HG03571 (cell line): ENCODE data around the gene CLINT1.
A peak's percentile ranks its signal among the peaks of the same experiment; 100 is the strongest.
"Not testable (repeated sequence)": the region's sequence is repeated elsewhere in the genome, so short reads cannot be mapped to it uniquely, and the experiment has no call there.

Source experiments
- ATAC-seq: cut with Tn5 transposase; IDR thresholded peaks from one replicate; pipeline ENCODE4 v1.9.1; 2021; ENCODE audit not compliant: unreplicated experiment

CLINT1 gene

GRCh38 chr5:157858527-157859226 is at the start of gene CLINT1:
TSS of gene CLINT1 (minus strand) at chr5:157859145. CDS start at chr5:157858970, 175 bp downstream.
- ATAC-seq, result peak; percentile 42

- no peak for ATAC-seq
These were observed 49.5 kb upstream of the CLINT1 start for GRCh38 chr5:157908459-157908858.

GRCh38 chr5:157907479-157907878 is 48.5 kb upstream of the CLINT1 start:
- no peak for ATAC-seq

GRCh38 chr5:157903117-157903450 is 44.1 kb upstream of the CLINT1 start:
- no peak for ATAC-seq

DNA sequence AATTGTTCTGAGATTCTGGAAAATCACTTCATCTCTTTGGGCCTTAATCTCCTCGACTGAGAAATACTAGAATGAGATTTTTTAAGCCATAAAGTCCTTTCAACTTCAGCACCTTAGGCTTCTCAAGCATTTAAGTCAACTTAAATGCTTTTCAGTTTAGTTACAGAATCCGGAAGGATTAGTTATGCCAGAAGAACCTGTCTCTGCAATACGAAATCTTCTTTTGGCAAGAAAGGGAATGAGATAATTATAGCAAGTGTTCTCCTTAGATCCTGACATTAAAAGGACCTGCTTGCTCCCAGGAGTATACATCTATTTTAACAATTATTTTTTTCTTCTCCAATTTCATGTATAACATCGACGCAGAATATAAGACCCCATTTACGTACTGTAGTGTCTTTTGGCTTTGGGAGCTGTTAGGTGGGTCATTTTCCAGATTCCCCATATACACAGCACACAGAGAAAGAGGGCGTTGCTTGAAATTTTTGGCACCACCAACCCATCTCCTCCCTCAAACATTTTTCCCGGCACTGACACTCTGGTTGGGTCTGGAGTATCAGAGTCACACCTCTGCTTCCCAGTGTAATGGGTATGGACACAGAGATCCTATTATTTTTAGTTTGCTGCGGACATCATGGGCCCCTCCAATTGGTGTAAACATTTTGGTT is 43.6 kb upstream of the CLINT1 start:
- ATAC-seq, result no peak

DNA sequence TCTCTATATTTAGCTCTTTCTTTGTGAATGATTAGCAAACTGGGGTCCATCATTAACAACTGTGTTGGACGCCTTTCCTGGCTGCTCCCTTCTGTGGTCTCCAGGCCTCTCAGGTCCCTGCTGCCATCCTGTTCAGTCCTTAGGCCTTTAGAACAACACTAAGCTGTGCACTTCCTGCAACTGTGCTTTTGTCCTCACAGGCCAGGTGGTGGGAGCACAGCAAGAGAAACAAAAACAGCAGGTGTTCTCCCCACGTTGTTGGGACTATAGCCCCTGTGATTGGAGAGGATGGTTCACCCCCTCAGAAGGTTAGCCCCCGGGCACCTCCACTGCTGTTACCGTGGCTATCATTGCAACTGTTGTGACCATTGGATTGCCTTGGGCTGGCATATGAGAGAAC is 41.7 kb upstream of the CLINT1 start:
- ATAC-seq, result peak; percentile 81

GRCh38 chr5:157893611-157894010 is 34.7 kb upstream of the CLINT1 start:
- no peak for ATAC-seq

- no peak for ATAC-seq
These were observed 34.0 kb upstream of the CLINT1 start for GRCh38 chr5:157892974-157893373.

DNA sequence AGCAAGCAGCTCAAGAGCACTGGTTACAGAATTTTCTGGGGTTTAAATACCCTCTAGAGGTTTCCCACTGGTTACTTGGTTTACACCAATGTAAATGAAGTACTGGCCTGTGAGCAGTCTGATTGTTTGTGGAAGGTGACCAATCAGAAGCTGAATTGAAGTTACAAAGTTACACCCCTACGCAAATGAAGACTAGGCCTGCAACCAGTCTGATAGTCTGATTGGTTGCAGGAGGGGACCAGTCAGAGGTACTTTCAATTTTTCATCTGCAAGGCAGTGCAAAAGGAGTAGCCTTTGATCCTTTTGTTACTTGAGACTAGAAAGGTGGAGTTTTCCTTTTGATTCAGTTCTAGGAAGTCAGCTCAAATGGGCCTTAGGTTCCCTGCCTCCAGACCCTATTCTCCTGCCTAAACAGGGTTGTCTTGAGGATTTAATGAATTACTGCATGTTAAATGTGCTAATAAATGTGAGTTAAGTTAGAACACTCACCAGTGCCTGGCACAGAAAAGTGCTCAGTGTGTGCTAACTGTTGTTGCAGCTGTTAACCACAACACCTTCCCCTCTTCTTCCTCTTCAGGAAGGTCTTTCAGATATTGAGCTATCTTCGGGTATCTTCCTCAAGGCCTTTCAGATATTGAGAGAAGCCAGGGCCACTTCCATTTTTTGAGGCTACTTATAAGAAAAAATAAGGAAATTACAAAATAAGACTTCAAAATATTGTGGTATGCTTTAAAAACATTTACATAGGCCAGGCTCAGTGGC is 32.1 kb upstream of the CLINT1 start:
- ATAC-seq, result no peak

DNA sequence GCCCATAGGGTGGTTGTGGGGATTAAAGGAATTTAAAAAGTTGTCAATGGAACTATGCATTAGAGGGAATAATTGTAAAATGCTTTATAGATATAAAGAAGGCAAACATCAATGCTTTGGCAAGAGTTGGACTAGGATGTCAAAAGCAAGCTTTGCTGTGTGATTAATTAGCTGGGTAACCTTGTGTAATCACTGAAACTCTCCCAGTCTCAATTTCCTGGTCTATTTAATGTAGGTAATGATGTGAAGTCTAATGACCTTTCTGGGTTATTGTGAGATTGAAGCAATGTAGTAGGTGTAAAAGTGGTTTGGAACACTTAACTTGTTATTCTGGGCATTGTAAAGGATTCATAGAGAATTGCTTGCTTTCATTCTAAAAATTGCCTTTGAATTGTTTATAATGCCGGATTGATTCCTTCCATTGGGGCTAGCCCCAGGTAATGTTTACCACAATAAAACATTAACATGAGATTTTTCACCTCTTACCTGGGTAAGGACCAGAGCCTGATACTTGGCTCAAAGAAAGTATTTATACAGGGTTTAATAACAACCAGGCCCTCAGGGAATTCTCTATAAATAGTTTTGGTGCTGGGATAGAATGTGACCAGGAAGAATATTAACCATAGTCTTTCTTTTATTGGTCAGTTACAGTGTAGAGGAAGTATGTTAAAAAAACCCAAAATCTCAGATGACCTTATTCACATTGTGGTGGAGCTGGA is 30.0 kb upstream of the CLINT1 start:
- ATAC-seq, result no peak

DNA sequence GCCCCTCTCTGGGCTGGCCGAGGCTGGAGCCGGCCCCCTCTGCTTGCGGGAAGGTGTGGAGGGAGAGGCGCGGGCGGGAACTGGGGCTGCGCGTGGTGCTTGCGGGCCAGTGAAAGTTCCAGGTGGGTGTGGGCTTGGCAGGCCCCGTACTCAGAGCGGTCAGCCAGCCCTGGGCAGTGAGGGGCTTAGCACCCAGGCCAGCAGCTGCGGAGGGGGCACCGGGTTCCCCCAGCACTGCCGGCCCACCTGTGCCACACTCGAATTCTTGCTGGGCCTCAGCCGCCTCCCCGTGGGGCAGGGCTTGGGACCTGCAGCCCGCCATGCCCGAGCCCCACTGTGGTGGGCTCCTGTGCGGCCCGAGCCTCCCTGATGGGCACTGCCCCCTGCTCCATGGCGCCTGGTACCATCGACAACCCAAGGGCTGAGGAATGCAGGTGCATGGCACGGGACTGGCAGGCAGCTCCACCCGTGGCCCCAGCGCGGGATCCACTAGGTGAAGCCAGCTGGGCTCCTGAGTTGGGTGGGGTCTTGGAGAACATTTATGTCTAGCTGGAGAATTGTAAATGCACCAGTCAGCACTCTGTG is 27.9 kb upstream of the CLINT1 start:
- ATAC-seq, result no peak

- ATAC-seq, result not testable (repeated sequence)
These were observed 26.1 kb upstream of the CLINT1 start for GRCh38 chr5:157885051-157885450.

- not testable (repeated sequence) for ATAC-seq
These were observed 22.6 kb upstream of the CLINT1 start for GRCh38 chr5:157881498-157881897.

- no peak for ATAC-seq
These were observed 18.9 kb upstream of the CLINT1 start for GRCh38 chr5:157877821-157878220.

GRCh38 chr5:157874861-157875260 is 15.9 kb upstream of the CLINT1 start:
- no peak for ATAC-seq

DNA sequence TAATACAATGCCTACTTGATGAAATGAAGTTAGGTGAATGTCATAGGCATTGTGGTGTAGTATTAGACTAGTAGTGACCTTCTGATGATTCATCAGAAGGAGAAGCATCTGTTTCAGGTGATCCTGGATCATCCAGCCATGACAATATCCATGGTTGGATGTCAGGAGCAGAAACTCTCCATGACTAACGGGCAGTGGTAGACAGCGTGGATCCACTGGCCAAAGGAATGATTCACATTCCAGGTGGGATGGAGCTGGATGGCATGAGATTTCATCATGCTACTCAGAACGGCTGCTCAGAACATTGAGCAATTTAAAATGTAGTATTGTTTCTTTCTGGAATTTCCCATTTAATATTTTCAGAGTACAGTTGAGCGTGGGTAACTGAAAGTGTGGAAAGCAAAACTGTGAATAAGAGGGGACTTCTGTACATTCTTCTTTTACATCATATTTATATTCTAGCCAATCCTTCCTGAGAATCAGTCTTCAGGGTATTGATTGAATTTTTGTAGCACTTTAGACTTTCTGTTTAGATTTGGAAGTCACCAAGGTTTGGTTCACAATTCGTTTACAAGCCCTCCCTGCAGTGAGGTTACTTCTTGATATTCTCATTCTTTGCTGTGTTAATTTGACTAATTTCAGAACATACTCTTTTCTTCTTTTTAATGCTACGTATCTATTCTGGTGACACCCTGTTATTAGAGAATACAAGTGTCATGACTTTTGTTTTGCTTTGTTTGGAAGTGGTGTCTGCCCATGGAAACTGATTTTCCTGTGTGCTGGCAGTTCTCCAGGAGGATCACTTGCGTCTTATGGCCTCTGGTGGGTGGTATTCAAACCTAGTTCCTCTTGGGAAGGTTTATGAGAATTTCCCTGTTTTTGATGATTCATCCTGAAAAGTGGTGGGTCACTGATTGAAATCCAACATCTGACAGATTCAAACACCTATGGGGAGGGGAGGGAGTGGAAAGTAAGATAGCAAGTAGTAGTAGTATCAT is 12.2 kb upstream of the CLINT1 start:
- no peak for ATAC-seq

- ATAC-seq, result no peak
These were observed 8.9 kb upstream of the CLINT1 start for GRCh38 chr5:157867751-157868387.

GRCh38 chr5:157866536-157866935 is 7.6 kb upstream of the CLINT1 start:
- no peak for ATAC-seq

DNA sequence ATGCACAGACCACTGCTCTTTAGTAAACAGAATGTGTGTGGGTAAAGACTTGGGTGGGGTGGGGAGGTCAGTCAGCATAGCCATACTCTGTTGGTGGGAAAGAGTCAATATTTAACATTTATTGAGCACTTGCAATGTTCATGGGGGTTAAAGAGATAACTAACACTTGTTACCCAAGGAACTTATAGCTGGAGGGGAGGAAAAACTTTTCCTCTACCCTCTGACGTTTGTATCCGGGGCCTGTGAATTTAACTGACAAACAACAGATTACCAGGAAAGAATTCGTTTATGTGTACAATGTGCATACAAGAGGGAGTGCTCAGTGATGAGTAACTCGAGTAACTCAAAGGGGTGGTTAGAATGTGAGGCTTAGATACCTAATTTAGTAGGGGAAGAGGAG is 6.8 kb upstream of the CLINT1 start:
- ATAC-seq, result no peak
